ENCODE results near the gene HOOK2. TPM values are rescaled to one million over a fixed set of nuclear protein-coding genes. Genes with fewer than 3 reads are reported as not detected.

HOOK2 gene
- total and polyA plus RNA-seq, 2 of the 13 experiments (the other 11 are each of a cell fraction or from before 2014, with no cell fraction given): 9.2 to 12.9 TPM

GRCh38 chr19:12777217-12778016, 2.1 kb upstream of the HOOK2 start (continued):
- 0 out of 2 replicates have a peak, but pooled peaks have one; percentile 34 for TF ChIP-seq ZBED4 (CRISPR knock-in tag; IDR thresholded peaks at IDR 0.05; ENCODE audit: borderline replicate concordance)
- peak; percentile 57; the same call in 1 of the 2 replicates for TF ChIP-seq IRF2 (CRISPR knock-in tag; IDR thresholded peaks at IDR 0.05)
- peak; percentile 43; the same call in 1 of the 2 replicates for TF ChIP-seq TGIF2 (CRISPR knock-in tag; IDR thresholded peaks at IDR 0.05)
- peak; percentile 29; the same call in 1 of the 2 replicates for TF ChIP-seq ZNF770 (CRISPR knock-in tag; IDR thresholded peaks at IDR 0.05)
- no peak for TF ChIP-seq U2AF1 (optimal IDR thresholded peaks at IDR 0.05; ENCODE audit: low read depth, low read length)
- TF ChIP-seq RFXAP (CRISPR knock-in tag; IDR thresholded peaks at IDR 0.05; ENCODE audit: borderline replicate concordance): no peak
- TF ChIP-seq MED1 (CRISPR knock-in tag; IDR thresholded peaks at IDR 0.05): peak; percentile 61
- TF ChIP-seq ZNF572 (CRISPR knock-in tag; IDR thresholded peaks at IDR 0.05): 0 out of 2 replicates have a peak, but pooled peaks have one; percentile 57
- peak; percentile 49; the same call in 1 of the 2 replicates for TF ChIP-seq TFDP2 (CRISPR knock-in tag; IDR thresholded peaks at IDR 0.05)
- TF ChIP-seq SAP130 (CRISPR knock-in tag; IDR thresholded peaks at IDR 0.05; ENCODE audit: low read depth): peak; percentile 38; the same call in 1 of the 2 replicates
- 0 out of 2 replicates have a peak, but pooled peaks have one; percentile 29 for TF ChIP-seq RXRA (CRISPR knock-in tag; IDR thresholded peaks at IDR 0.05)
- TF ChIP-seq ZFY (CRISPR knock-in tag; IDR thresholded peaks at IDR 0.05): peak; percentile 60
- TF ChIP-seq MYC (CRISPR knock-in tag; IDR thresholded peaks at IDR 0.05; ENCODE audit: borderline replicate concordance): 0 out of 2 replicates have a peak, but pooled peaks have one; percentile 25
- peak; percentile 71; the same call in 1 of the 2 replicates for TF ChIP-seq MAZ (IDR thresholded peaks at IDR 0.05; ENCODE audit: borderline replicate concordance, low read depth, low read length)
- TF ChIP-seq MAZ (CRISPR knock-in tag; IDR thresholded peaks at IDR 0.05; ENCODE audit: low read depth): peak; percentile 72

All from HepG2 (cell line).